ENCODE measurements around the gene ARMCX6. TPM values are rescaled to one million over a fixed set of nuclear protein-coding genes. Genes with fewer than 3 reads are reported as not detected.
"Not testable (repeated sequence)": the region's sequence is repeated elsewhere in the genome, so short reads cannot be mapped to it uniquely, and the experiment has no call there.

The ARMCX6 gene
- 45.4 and 48.2 TPM in 2 replicates for total RNA-seq (2014; rRNA removed; shearing (Covaris generic))

GRCh38 chrX:101617211-101618191, at the start of gene ARMCX6:
TSS of gene ARMCX6 (minus strand) at chrX:101618000. CDS start at chrX:101616620, 1,380 bp downstream.
- H3K27me3 ChIP-seq: no peaks in the 10 kb centered on the region
- H3K4me1 ChIP-seq: peaks cover 28% of the 10 kb centered on the region
- no peaks in the 10 kb centered on the region for H3K9me3 ChIP-seq (replicated peaks)
- peak; percentile 84 to 86 for DNase-seq
- peak within 1 kb of the TSS; percentile 59; the same call in 1 of the 2 replicates for H3K27ac ChIP-seq
- H3K36me3 ChIP-seq: 0 out of 2 replicates have a peak, but pooled peaks cover 4% of the 10 kb centered on the region
- H3K4me3 ChIP-seq: peak within 1 kb of the TSS; percentile 71

GRCh38 chrX:101659601-101660063, 41.8 kb upstream of the ARMCX6 start, which contains the start of gene ARMCX2:
TSS of gene ARMCX2 (minus strand) at chrX:101659850. CDS start at chrX:101657588, 2,262 bp downstream.
- Histone ChIP-seq H3K27me3 (no peaks in the 10 kb centered on the region), H3K9me3 (replicated peaks) (no peaks in the 10 kb centered on the region), H3K4me3 (peak within 1 kb of the TSS; percentile 78), H3K27ac (peak within 1 kb of the TSS; percentile 92), H3K4me1 (peaks cover 14% of the 10 kb centered on the region), H3K36me3 (peaks cover 18% of the 10 kb centered on the region)
- peak; percentile 92 to 96 for DNase-seq

- peak; percentile 71 for DNase-seq
- Histone ChIP-seq H3K36me3 (peaks cover 18% of the 10 kb centered on the region), H3K9me3 (replicated peaks) (no peaks in the 10 kb centered on the region), H3K27me3 (no peaks in the 10 kb centered on the region), H3K4me3 (peak overlapping the region; percentile 78), H3K4me1 (peaks cover 14% of the 10 kb centered on the region), H3K27ac (peak overlapping the region; percentile 92)
Observed at GRCh38 chrX:101658661-101659491, 41.1 kb upstream of the ARMCX6 start.

DNA sequence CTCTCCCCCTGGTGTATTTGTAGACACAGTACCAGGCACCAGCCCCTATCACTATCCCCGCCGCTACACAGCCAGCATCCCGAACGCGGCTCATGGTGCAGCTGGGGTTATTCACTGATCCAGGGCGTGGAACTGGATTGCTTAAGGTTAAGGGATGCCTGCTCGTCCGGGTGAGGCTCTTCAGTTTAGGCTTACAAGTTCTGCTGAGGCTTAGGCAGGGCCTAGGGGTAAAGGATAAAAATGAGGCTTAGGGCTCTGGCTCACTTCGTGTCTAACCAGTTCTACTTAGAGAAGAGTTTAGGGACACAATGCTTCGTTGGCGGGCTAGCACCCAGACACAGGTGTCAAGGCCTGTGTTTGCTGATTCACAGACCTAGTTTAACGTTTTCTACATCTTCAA, 39.7 kb upstream of the ARMCX6 start:
- Histone ChIP-seq H3K27me3 (no peaks in the 10 kb centered on the region), H3K36me3 (peaks cover 18% of the 10 kb centered on the region), H3K4me1 (peaks cover 14% of the 10 kb centered on the region), H3K9me3 (replicated peaks) (no peaks in the 10 kb centered on the region), H3K27ac (no peak overlapping the region), H3K4me3 (no peak overlapping the region)
- no peak for DNase-seq

- no peaks in the 10 kb centered on the region for H3K27me3 ChIP-seq
- no peaks in the 10 kb centered on the region for H3K9me3 ChIP-seq (replicated peaks)
- H3K36me3 ChIP-seq: peaks cover 18% of the 10 kb centered on the region
- H3K4me3 ChIP-seq: no peak overlapping the region
- H3K4me1 ChIP-seq: peaks cover 14% of the 10 kb centered on the region
- H3K27ac ChIP-seq: no peak overlapping the region
- no peak for DNase-seq
Observed at GRCh38 chrX:101656817-101657216, 39.0 kb upstream of the ARMCX6 start.

- no peak overlapping the region for H3K27ac ChIP-seq
- no peaks in the 10 kb centered on the region for H3K9me3 ChIP-seq (replicated peaks)
- no peak for DNase-seq
- H3K36me3 ChIP-seq: peaks cover 18% of the 10 kb centered on the region
- H3K4me3 ChIP-seq: no peak overlapping the region
- peaks cover 6% of the 10 kb centered on the region for H3K4me1 ChIP-seq
- no peaks in the 10 kb centered on the region for H3K27me3 ChIP-seq
Observed at GRCh38 chrX:101655534-101655933, 37.7 kb upstream of the ARMCX6 start.

DNA sequence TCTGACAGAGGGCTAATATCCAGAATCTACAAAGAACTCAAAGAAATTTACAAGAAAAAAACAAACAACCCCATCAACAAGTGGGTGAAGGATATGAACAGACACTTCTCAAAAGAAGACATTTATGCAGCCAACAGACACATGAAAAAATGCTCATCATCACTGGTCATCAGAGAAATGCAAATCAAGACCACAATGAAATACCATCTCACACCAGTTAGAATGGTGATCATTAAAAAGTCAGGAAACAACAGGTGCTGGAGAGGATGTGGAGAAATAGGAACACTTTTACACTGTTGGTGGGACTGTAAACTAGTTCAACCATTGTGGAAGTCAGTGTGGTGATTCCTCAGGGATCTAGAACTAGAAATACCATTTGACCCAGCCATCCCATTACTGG, 29.9 kb upstream of the ARMCX6 start:
- H3K9me3 ChIP-seq (replicated peaks); H3K4me3 ChIP-seq; H3K36me3 ChIP-seq; H3K27me3 ChIP-seq; DNase-seq; H3K4me1 ChIP-seq; H3K27ac ChIP-seq: not testable (repeated sequence)

DNA sequence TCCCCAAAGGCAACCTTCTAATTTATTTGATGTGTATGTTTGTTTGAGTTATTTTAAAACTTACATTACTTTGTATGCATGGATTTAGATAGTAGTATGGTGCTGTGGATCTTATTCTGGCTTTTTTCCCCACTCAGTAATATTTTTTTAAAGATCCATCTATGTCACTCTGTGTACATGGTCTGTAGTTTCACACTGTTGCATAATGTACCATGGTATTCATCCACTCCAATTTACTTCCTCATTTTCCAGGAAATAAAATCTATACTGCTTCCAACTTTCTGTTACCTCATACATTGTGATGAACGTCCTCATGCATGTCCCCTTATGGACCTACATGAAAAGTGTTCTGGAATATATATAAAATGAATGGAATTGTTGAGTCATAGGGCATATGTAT, 24.3 kb upstream of the ARMCX6 start:
- no peak for DNase-seq
- Histone ChIP-seq H3K9me3 (replicated peaks) (no peaks in the 10 kb centered on the region), H3K27me3 (no peaks in the 10 kb centered on the region)

GRCh38 chrX:101639583-101639982, 21.8 kb upstream of the ARMCX6 start:
- DNase-seq: no peak

More for the DNA sequence above, 24.3 kb upstream of the ARMCX6 start:
- Histone ChIP-seq H3K36me3 (no peaks in the 10 kb centered on the region; the same call in 1 of the 2 replicates), H3K4me1 (no peaks in the 10 kb centered on the region), H3K4me3 (no peak overlapping the region), H3K27ac (no peak overlapping the region)

DNA sequence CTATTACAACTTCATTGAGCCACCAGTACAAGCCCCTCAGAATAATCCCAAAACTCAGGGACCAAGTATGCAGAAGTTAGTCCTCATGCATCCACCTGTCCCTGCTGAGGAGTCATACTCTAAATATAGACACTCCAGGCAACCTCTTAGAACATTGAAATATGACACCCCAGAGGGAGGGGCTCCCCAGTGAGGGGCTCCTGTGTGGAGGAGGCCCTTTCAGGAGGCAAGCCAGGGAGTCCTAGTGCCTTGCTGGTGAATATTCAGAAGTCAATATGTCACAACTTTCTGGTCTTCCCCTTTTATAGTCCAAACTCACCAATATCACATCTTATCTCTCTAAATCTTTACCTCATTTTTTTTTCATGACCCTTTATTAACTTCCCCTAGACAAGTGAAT, 1.6 kb upstream of the ARMCX6 start:
- peak overlapping the region; percentile 8; the same call in 1 of the 2 replicates for H3K27ac ChIP-seq

More at GRCh38 chrX:101639583-101639982, 21.8 kb upstream of the ARMCX6 start:
- no peaks in the 10 kb centered on the region; the same call in 1 of the 2 replicates for H3K36me3 ChIP-seq
- H3K4me3 ChIP-seq: no peak overlapping the region
- H3K4me1 ChIP-seq: no peaks in the 10 kb centered on the region
- no peaks in the 10 kb centered on the region for H3K27me3 ChIP-seq
- no peaks in the 10 kb centered on the region for H3K9me3 ChIP-seq (replicated peaks)
- no peak overlapping the region for H3K27ac ChIP-seq

DNA sequence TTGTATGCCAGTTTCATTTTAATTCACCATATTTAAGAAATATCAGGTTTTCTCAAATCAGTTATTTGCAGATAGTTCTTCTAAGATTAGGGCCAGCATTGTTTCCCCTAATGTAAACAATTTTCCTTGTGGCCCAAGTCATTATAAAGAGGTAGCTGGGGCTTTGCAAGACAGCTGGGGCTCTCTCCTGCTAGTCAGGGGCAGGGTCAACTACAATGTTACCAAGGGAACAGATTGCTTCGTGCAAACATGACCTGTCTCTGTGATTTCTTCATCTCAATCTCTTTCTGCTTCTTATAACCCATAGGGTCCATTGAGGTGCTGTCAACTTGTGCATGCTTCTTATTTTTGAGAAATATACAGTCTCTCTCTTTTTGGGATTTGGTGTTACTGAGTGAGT, 12.1 kb downstream of the ARMCX6 start:
- H3K4me1 ChIP-seq: peaks cover 13% of the 10 kb centered on the region
- DNase-seq: peak; percentile 37 to 48
- H3K27me3 ChIP-seq: no peaks in the 10 kb centered on the region
- H3K27ac ChIP-seq: peak overlapping the region; percentile 57; the same call in 1 of the 2 replicates
- H3K9me3 ChIP-seq (replicated peaks): no peaks in the 10 kb centered on the region
- H3K4me3 ChIP-seq: no peak overlapping the region
- H3K36me3 ChIP-seq: no peaks in the 10 kb centered on the region

More for the DNA sequence above, 1.6 kb upstream of the ARMCX6 start:
- Histone ChIP-seq H3K36me3 (0 out of 2 replicates have a peak, but pooled peaks cover 4% of the 10 kb centered on the region), H3K9me3 (replicated peaks) (no peaks in the 10 kb centered on the region), H3K27me3 (no peaks in the 10 kb centered on the region), H3K4me3 (no peak overlapping the region), H3K4me1 (peaks cover 31% of the 10 kb centered on the region)
- DNase-seq: peak; percentile 78 to 86

GRCh38 chrX:101605146-101605545, 12.7 kb downstream of the ARMCX6 start:
- peaks cover 13% of the 10 kb centered on the region for H3K4me1 ChIP-seq

DNA sequence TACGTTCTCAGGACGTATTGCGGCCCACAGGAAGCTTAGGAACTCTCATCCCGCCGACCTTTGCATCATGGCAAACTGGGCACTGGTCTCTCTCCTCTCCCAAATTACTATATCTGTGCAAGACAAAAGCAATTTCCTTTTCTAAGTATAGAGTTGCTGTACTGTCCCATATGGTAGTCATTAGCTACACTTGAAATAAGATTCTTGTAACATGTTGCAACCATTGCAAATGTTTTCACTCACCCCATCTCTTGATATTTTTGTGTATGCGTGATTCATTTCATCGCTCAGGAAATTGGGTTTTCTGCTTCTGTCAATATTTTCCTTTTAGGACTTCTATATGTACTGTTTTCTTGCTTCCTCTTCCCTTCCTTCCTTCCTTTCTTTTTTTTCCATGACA, 15.7 kb downstream of the ARMCX6 start:
- Histone ChIP-seq H3K4me1 (peaks cover 13% of the 10 kb centered on the region), H3K27me3 (no peaks in the 10 kb centered on the region), H3K36me3 (no peaks in the 10 kb centered on the region), H3K4me3 (no peak overlapping the region), H3K27ac (no peak overlapping the region), H3K9me3 (replicated peaks) (no peaks in the 10 kb centered on the region)
- no peak for DNase-seq

More at GRCh38 chrX:101605146-101605545, 12.7 kb downstream of the ARMCX6 start:
- peak in 1 of 2 experiments; percentile 16 for DNase-seq
- H3K9me3 ChIP-seq (replicated peaks): no peaks in the 10 kb centered on the region
- H3K27ac ChIP-seq: peak overlapping the region; percentile 57; the same call in 1 of the 2 replicates
- no peaks in the 10 kb centered on the region for H3K27me3 ChIP-seq
- no peaks in the 10 kb centered on the region for H3K36me3 ChIP-seq
- no peak overlapping the region for H3K4me3 ChIP-seq

DNA sequence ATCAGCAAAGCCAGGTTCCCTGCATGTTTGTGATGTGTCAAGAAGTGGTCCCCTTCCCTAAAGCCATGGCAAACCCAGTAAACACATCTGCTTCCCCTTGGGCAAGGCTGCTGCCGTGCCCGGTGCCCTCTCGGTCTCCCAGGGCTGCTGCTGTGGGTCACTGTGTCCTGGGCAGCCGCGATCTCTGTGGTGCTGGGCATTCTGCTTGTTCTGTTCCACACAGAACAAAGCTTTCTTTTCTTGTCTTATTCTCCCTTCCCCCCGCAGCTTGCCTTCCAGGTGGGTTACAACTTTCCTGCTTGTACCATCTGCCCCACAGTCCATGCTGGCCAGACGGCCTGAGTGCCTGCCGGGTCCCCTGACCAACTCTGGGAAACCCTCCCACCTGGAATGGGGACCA, 18.2 kb downstream of the ARMCX6 start:
- H3K4me3 ChIP-seq: not testable (repeated sequence)

More for the DNA sequence above, 18.2 kb downstream of the ARMCX6 start:
- H3K36me3 ChIP-seq; H3K27ac ChIP-seq; H3K27me3 ChIP-seq; H3K9me3 ChIP-seq (replicated peaks); H3K4me1 ChIP-seq; DNase-seq: not testable (repeated sequence)

Measured in SJCRH30 (cell line).